Mammary epithelial cell (primary cell): ENCODE data around the gene CST6.

Source experiments
- EZH2 ChIP-seq: IDR thresholded peaks from 2 replicates; pipeline ENCODE4 v1.6.1; 2012; ENCODE audit warnings: low read length, inconsistent platforms, borderline replicate concordance
- TF ChIP-seq, protein P1 (sequence below), 2 donors: IDR thresholded peaks in 1 of 2; conservative IDR thresholded peaks in 1 of 2; 2 replicates each; pipeline ENCODE4 v1.5.1; 2011 to 2012; ENCODE audit warnings: inconsistent platforms in 2 of 2, low read length in 2 of 2, mild to moderate bottlenecking in 2 of 2, control low read depth in 1 of 2, low read depth in 1 of 2; ENCODE audit not compliant: insufficient read depth in 1 of 2; ENCODE audit errors: extremely low read depth in 1 of 2

DNA sequence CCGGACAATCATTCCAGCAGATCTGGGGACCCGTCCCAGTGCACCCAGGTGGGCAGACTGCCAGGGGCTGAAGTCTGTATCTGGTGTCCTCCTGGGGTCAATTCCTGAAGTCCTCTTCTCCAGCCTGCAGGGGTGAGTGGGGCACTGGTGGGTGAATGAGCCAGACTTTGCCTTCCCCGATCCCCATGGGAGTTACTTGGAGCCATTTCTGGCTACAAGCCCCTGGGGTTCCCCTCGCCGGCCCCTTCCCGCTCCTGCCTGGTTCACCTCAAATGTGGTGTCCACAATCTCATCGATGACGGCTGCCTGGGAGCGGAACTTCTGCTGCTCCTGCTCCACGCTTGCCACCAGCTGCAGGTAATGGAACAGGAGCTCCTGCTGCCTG is 5.0 kb downstream of the CST6 start:
- TF ChIP-seq, protein P1, sequence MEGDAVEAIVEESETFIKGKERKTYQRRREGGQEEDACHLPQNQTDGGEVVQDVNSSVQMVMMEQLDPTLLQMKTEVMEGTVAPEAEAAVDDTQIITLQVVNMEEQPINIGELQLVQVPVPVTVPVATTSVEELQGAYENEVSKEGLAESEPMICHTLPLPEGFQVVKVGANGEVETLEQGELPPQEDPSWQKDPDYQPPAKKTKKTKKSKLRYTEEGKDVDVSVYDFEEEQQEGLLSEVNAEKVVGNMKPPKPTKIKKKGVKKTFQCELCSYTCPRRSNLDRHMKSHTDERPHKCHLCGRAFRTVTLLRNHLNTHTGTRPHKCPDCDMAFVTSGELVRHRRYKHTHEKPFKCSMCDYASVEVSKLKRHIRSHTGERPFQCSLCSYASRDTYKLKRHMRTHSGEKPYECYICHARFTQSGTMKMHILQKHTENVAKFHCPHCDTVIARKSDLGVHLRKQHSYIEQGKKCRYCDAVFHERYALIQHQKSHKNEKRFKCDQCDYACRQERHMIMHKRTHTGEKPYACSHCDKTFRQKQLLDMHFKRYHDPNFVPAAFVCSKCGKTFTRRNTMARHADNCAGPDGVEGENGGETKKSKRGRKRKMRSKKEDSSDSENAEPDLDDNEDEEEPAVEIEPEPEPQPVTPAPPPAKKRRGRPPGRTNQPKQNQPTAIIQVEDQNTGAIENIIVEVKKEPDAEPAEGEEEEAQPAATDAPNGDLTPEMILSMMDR (conservative IDR thresholded peaks at IDR 0.05 in 1 of 2, IDR thresholded peaks at IDR 0.05 in 1 of 2; ENCODE audit: extremely low read depth in 1 of 2, insufficient read depth in 1 of 2, low read depth in 1 of 2, low read length in 2 of 2) = no peak
- no peak for TF ChIP-seq EZH2
